ENCODE results near the gene SHISA6. TPM values are rescaled to one million over a fixed set of nuclear protein-coding genes. Genes with fewer than 3 reads are reported as not detected.

The SHISA6 gene
- total RNA-seq, 2 experiments from 2014 or later = not detected

DNA sequence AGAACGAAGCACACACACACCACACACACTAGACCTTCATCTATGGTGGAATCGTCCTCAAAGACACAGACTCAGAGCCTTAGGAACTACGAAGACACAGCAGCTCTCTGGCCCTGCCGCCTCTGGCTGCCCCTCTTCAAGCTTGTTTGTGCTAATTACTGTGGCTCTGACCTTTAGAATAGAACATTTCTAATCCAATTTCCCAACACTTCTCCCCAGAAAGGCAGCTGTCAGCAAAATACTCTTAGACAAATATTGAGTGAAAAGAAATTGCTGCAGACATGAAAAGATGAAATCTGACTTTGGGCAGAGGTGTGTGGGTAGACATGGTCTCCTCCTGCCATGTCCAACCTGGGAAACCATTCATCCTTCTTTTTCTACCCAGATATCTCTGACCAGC, 205.3 kb downstream of the SHISA6 start:
- CTCF ChIA-PET = no interaction called here
- Mint-ChIP-seq H3K9me3 (ENCODE audit: insufficient read depth) (peaks cover 8% of the 10 kb centered on the region), H3K27me3 (ENCODE audit: low read depth) (no peaks in the 10 kb centered on the region), H3K4me1 (ENCODE audit: low read depth) (no peaks in the 10 kb centered on the region), H3K4me3 (no peak overlapping the region), H3K36me3 (ENCODE audit: low read depth) (no peaks in the 10 kb centered on the region), H3K27ac (no peak overlapping the region)
- ATAC-seq = no peak
- no peak for DNase-seq
- POLR2A ChIA-PET = no interaction called here

DNA sequence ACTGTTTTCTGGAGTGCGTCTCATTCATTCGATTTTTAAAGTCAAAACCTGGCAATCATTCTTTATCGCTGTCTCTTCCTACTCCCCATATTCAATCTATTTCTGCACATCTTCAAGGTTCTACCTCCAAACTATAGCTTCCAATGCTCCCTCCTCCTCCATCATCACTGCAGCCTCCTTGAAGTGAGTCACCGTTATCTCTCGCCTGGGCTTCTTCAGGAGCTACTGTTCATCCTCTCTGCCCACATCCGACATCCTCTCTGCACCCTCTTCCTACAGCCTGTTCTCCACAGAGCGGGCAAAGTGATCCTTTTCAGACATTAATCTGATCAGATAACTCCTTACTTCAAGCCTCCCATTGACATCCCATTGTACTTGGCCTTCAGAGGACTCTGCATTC, 213.1 kb downstream of the SHISA6 start:
- H3K9me3 Mint-ChIP-seq (ENCODE audit: insufficient read depth) = no peaks in the 10 kb centered on the region
- DNase-seq (no peak), ATAC-seq (no peak)
- no peaks in the 10 kb centered on the region for H3K4me1 Mint-ChIP-seq (ENCODE audit: low read depth)
- CTCF ChIA-PET = no interaction called here
- H3K36me3 Mint-ChIP-seq (ENCODE audit: low read depth) = no peaks in the 10 kb centered on the region
- H3K4me3 Mint-ChIP-seq = no peak overlapping the region
- no peak overlapping the region for H3K27ac Mint-ChIP-seq
- H3K27me3 Mint-ChIP-seq (ENCODE audit: low read depth) = no peaks in the 10 kb centered on the region
- POLR2A ChIA-PET = no interaction called here

DNA sequence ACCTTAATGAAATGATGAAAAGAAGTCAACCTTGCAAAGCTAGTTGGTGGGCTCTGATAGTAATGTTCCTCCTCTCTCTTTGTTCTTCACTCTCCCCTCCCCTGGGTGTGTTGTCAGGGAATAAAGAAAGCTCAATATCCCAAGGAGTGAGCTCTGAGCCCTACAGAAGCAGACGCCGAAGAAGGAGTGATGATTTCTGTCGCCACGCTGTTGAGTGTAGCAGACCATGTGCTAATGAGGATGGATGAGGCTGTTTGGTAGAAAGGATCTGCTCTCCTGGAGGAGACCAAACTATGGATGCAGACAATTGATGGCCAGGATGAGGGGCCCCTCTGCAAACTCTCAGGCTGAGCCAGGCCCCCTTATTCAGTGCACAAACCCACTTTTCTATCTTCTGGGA, 217.3 kb downstream of the SHISA6 start:
- H3K27ac Mint-ChIP-seq = no peak overlapping the region
- H3K4me3 Mint-ChIP-seq = no peak overlapping the region
- POLR2A ChIA-PET = no interaction called here
- no peaks in the 10 kb centered on the region for H3K9me3 Mint-ChIP-seq (ENCODE audit: insufficient read depth)
- ATAC-seq = no peak
- CTCF ChIA-PET = no interaction called here
- H3K36me3 Mint-ChIP-seq (ENCODE audit: low read depth) = no peaks in the 10 kb centered on the region
- no peaks in the 10 kb centered on the region for H3K4me1 Mint-ChIP-seq (ENCODE audit: low read depth)
- H3K27me3 Mint-ChIP-seq (ENCODE audit: low read depth) = no peaks in the 10 kb centered on the region
- no peak for DNase-seq

DNA sequence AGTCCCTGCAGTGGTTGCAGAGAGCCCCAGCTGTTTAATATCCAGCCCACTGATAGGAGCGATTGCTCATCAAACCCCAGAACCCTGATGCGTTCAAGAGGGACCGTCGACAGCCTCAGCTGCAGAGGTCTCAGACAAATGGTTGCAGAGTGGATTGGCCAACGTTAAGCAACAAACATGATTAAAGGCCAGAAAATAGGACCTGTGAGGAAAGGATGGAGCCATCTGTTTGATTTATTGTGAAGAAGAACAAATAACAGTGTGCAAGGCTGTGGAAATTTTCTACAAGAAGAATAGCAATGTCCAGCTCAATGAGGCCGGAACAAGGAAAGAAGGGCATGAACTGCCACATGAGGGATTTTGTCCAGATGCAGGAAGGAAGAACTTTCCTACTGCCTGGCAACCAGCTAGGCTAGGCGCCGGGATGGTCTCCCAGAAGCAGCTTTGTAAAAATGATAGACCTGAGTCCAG, 218.9 kb downstream of the SHISA6 start:
- no peaks in the 10 kb centered on the region for H3K4me1 Mint-ChIP-seq (ENCODE audit: low read depth)
- POLR2A ChIA-PET = no interaction called here
- H3K4me3 Mint-ChIP-seq = no peak overlapping the region
- no peak for DNase-seq
- CTCF ChIA-PET = no interaction called here
- no peaks in the 10 kb centered on the region for H3K36me3 Mint-ChIP-seq (ENCODE audit: low read depth)
- H3K9me3 Mint-ChIP-seq (ENCODE audit: insufficient read depth) = no peaks in the 10 kb centered on the region
- H3K27me3 Mint-ChIP-seq (ENCODE audit: low read depth) = no peaks in the 10 kb centered on the region
- ATAC-seq = no peak
- H3K27ac Mint-ChIP-seq = no peak overlapping the region

DNA sequence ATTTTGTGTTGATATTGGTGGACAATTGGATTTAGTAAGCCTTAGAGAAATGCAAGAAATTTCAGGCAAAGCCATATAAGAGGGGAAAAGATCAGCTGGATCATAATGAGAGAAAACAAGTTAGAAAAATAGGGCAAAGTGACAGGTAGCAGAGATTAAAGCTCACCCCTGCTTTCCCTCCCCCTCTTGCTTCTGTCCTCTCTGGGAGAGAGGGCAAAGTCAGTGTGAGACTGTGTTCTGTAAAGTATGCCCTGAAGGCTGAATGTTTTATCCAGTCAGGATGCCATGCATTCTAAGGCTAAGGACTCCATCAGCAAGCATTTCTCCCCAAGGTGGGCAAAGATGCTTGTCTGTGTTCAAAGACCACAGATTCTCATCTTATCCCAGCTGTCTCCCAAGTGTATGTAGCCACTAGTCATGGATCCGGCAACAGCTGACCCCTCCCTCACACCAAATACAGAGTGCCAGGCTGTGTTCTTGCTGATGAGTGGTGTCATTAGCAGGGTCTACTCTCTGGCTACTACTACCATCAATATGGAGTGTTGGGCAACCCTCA, 221.1 kb downstream of the SHISA6 start:
- ChIA-PET CTCF (no interaction called here), POLR2A (no interaction called here)
- H3K9me3 Mint-ChIP-seq (ENCODE audit: insufficient read depth) = no peaks in the 10 kb centered on the region
- H3K27ac Mint-ChIP-seq = no peak overlapping the region
- no peak for DNase-seq
- no peaks in the 10 kb centered on the region for H3K36me3 Mint-ChIP-seq (ENCODE audit: low read depth)
- H3K4me3 Mint-ChIP-seq = no peak overlapping the region
- no peaks in the 10 kb centered on the region for H3K4me1 Mint-ChIP-seq (ENCODE audit: low read depth)
- no peak for ATAC-seq
- no peaks in the 10 kb centered on the region for H3K27me3 Mint-ChIP-seq (ENCODE audit: low read depth)

DNA sequence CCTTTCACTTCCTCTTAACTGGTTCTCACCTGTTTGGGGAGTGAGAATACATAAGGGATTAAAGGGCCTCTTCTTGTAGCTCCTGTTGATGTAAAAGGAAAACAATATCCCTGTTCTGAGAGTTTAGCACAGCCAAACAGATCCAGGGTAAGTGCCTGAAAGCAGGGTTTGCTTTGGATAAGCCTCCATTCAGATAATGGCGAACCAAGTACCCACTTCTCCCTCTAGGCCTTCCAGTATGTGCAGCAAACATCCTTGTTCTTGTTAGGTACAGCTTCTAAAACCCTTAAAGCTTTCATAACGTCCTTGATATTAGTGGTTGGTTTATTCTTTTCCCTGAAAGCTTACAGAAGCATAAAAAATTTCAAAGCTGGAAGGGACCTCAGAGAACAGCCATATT, 226.6 kb downstream of the SHISA6 start:
- ATAC-seq (no peak), DNase-seq (no peak)
- no peak overlapping the region for H3K4me3 Mint-ChIP-seq
- H3K36me3 Mint-ChIP-seq (ENCODE audit: low read depth) = no peaks in the 10 kb centered on the region
- no peaks in the 10 kb centered on the region for H3K9me3 Mint-ChIP-seq (ENCODE audit: insufficient read depth)
- no peaks in the 10 kb centered on the region for H3K4me1 Mint-ChIP-seq (ENCODE audit: low read depth)
- ChIA-PET CTCF (no interaction called here), POLR2A (no interaction called here)
- no peak overlapping the region for H3K27ac Mint-ChIP-seq
- H3K27me3 Mint-ChIP-seq (ENCODE audit: low read depth) = no peaks in the 10 kb centered on the region

DNA sequence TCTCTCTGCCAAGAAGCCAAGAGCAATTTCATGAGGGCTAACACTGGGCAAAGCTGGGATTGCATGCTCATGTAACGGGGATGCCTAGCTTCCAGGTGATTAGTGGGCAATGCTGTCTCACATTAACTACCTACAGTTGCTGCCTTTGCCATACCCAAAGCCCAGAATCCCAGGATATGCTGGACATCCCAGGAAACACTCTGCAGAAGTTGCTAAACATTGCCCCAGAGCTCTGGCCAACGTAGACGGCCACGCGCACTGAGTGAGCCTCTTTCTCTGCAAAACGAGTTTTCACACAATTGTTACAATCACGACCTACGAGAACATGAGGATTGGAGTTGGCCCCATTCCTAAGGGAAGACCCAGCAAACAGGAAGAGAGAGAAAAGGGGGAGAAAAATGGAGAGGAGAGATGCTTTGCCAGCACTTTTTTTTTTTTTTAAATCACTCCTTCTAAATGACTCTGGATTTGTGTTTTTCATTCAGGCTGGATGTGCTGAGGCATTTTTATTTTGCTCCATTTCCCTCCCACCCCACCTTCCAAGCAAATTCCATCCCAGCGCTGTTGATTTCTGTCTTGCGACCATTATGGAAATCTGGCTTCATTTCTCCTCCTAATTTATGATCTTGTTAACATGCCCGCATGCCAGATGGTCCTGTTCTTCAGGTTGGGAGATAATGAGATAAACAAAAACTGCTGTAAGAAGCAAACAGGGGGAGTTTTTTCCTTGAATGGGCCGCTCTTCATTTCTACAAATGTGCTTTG, 244.5 kb downstream of the SHISA6 start:
- Mint-ChIP-seq H3K4me3 (no peak overlapping the region), H3K36me3 (ENCODE audit: low read depth) (no peaks in the 10 kb centered on the region), H3K27me3 (ENCODE audit: low read depth) (no peaks in the 10 kb centered on the region), H3K27ac (no peak overlapping the region), H3K4me1 (ENCODE audit: low read depth) (no peaks in the 10 kb centered on the region), H3K9me3 (ENCODE audit: insufficient read depth) (peaks cover 5% of the 10 kb centered on the region)
- ATAC-seq (no peak), DNase-seq (no peak)
- ChIA-PET POLR2A (no interaction called here), CTCF (no interaction called here)

DNA sequence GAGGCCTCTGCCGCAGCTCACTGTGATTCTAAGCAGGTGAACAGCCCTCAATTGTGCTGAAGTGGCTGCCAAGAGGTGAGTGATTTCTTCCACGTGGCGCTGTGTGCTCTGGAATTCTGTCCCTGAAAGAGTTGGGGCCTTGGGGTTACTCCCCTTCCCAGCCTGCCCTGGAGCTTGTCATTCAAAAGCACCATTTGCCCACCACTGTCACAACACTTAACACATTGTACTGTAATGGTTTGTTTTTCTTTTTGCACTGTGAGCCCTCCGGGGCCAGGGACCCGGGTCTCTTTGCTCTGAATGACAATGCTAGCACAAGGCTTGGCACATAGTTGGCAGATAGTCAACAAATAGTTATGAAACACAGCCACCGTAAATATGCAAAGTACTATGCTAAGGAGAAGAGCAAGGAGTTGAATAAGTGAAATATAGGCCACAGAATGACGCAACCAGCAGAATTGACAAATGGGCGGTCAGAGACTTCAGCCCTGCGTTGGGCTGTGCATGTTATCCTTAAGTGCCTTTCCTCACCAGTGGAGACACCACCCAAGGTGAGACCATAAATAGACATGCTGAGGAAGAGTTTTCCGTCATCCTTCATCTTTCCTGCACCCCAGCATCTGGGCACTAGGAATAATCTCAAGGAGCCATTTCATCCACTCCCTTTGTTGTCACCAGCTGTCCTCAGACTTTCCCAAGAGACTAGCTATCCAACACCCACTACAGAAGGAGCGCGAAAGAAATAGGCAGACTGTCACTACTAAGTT, 245.3 kb downstream of the SHISA6 start:
- DNase-seq = no peak
- H3K27me3 Mint-ChIP-seq (ENCODE audit: low read depth) = no peaks in the 10 kb centered on the region
- no peaks in the 10 kb centered on the region for H3K4me1 Mint-ChIP-seq (ENCODE audit: low read depth)
- H3K9me3 Mint-ChIP-seq (ENCODE audit: insufficient read depth) = peaks cover 13% of the 10 kb centered on the region
- no peak for ATAC-seq
- H3K4me3 Mint-ChIP-seq = no peak overlapping the region
- H3K27ac Mint-ChIP-seq = no peak overlapping the region
- H3K36me3 Mint-ChIP-seq (ENCODE audit: low read depth) = no peaks in the 10 kb centered on the region
- POLR2A ChIA-PET = no interaction called here
- CTCF ChIA-PET = no interaction called here

DNA sequence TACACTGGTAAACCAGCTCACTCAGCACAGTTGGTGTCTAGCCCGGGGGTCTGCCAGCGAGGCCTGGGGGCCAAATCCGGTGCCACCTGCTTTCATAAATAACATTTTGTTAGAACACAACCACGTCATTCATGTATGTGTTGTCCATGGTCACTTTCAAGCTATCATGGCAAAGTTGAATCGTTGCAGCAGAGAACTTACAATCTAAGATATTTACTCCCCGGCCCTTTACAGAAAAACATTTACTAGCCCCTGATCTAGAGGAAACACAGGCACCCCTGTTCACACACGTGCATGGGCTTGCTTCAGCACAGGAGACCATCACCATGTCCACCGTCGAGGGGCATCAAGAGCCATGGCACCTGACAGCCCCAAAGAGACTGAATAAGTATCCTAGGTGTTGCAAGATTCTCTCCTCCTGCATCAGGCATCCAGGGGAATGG, 245.9 kb downstream of the SHISA6 start:
- Mint-ChIP-seq H3K27ac (no peak overlapping the region), H3K36me3 (ENCODE audit: low read depth) (no peaks in the 10 kb centered on the region), H3K9me3 (ENCODE audit: insufficient read depth) (peaks cover 14% of the 10 kb centered on the region), H3K27me3 (ENCODE audit: low read depth) (no peaks in the 10 kb centered on the region), H3K4me1 (ENCODE audit: low read depth) (no peaks in the 10 kb centered on the region), H3K4me3 (no peak overlapping the region)
- POLR2A ChIA-PET = no interaction called here
- no peak for ATAC-seq
- DNase-seq = no peak
- CTCF ChIA-PET = no interaction called here

DNA sequence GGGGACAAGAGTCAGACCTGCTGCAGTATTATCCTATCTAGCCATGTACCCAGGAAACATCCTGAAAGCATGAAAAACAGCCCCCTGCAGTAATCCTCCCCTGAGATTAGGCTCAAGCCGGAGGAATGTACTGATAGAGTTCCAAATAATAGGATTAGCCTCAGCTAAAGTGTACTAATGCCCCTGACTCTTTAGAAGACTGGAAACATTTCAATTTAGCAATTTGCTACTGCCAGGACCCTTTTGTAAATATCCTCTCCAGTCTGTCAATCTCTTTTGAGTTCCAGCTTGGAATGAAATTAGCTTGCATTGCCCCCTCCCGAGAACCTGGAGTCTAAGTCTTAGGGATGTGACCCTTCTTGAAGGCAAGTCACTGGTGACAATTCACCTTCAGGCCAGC, 246.5 kb downstream of the SHISA6 start:
- Mint-ChIP-seq H3K4me3 (no peak overlapping the region), H3K9me3 (ENCODE audit: insufficient read depth) (peaks cover 11% of the 10 kb centered on the region), H3K4me1 (ENCODE audit: low read depth) (no peaks in the 10 kb centered on the region), H3K36me3 (ENCODE audit: low read depth) (no peaks in the 10 kb centered on the region), H3K27me3 (ENCODE audit: low read depth) (no peaks in the 10 kb centered on the region), H3K27ac (no peak overlapping the region)
- ChIA-PET POLR2A (no interaction called here), CTCF (no interaction called here)
- ATAC-seq (no peak), DNase-seq (no peak)

DNA sequence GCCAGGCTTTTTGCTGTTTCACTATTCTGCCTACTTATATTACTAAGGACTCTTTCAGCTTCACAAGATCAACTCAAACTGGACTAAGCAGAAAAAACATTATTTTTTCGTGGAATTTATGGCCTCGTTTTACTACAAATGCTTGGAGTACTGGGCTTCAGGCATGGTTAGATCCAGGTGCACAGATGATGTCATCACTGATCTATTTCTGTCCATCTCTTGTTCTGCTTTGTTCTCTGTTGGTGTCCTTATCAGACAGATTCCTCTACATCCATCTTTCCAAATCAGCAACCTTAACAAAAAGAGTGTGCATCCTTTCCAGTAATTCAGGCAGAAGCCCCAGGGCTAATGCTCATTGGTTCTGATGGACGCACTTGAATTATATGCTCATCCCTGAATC, 247.4 kb downstream of the SHISA6 start:
- DNase-seq = no peak
- Mint-ChIP-seq H3K27me3 (ENCODE audit: low read depth) (no peaks in the 10 kb centered on the region), H3K4me1 (ENCODE audit: low read depth) (no peaks in the 10 kb centered on the region), H3K4me3 (no peak overlapping the region), H3K36me3 (ENCODE audit: low read depth) (no peaks in the 10 kb centered on the region), H3K27ac (no peak overlapping the region), H3K9me3 (ENCODE audit: insufficient read depth) (peaks cover 11% of the 10 kb centered on the region)
- CTCF ChIA-PET = no interaction called here
- no peak for ATAC-seq
- POLR2A ChIA-PET = no interaction called here

DNA sequence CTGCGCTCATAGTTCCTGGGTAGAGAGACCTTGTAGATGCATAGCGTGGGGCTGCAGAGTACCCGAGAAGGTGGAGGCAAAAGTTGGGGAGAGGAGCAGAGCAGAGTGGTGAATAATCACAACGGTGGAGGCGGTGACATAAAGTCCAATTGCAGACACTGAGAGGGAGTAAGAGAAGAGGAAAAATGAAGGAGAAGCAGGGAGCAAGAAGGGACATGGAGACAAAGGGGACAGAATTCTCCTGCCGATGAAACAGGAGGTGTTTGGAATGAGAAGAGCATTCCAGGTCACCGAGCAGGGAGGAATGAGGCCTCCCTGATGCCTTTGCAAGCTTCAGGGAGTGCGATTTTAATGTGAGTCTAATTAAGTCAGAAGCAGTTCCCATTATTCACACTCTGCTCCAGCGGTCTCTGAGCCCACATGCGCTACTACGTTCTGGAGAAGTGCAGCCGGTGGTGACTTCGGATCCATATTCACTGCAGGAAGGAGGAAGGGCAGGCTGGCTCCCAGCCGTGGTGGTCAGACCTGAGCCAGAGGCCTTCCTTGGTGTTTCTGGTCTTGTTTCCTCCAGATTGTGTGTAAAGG, 249.2 kb downstream of the SHISA6 start:
- CTCF ChIA-PET = no interaction called here
- POLR2A ChIA-PET = no interaction called here
- no peak for DNase-seq
- Mint-ChIP-seq H3K4me1 (ENCODE audit: low read depth) (no peaks in the 10 kb centered on the region), H3K27me3 (ENCODE audit: low read depth) (no peaks in the 10 kb centered on the region), H3K27ac (no peak overlapping the region), H3K36me3 (ENCODE audit: low read depth) (no peaks in the 10 kb centered on the region), H3K9me3 (ENCODE audit: insufficient read depth) (peaks cover 11% of the 10 kb centered on the region), H3K4me3 (no peak overlapping the region)
- ATAC-seq = no peak
